Placental epithelial cell (primary cell): Measurements from ENCODE around the gene MVD. TPM values are rescaled to one million over a fixed set of nuclear protein-coding genes. Genes with fewer than 3 reads are reported as not detected.

Experiments used
- total RNA-seq: library from RNA; depleted of rRNA; stranded (reverse); fragments of >200 nt; gene quantifications from 2 replicates; pipeline ENCODE4 v1.2.3, GENCODE V29; 2012

The MVD gene
- total RNA-seq, result 21.6 and 69.7 TPM in 2 replicates

GRCh38 chr16:88662843-88663606 lies at the start of gene MVD:
Gene MVD (minus strand): TSS chr16:88663091. CDS start chr16:88663080, 11 bp downstream.

GRCh38 chr16:88706229-88706964 lies 43.5 kb upstream of the MVD start, which contains the start of the genes CTU2 and RNF166:
Gene CTU2 (plus strand): TSS chr16:88706503. CDS start chr16:88706531, 28 bp downstream.
Gene RNF166 (minus strand): TSS chr16:88706408. CDS start chr16:88706325, 83 bp downstream.

GRCh38 chr16:88686439-88687253 lies 23.8 kb upstream of the MVD start, which contains the start of gene SNAI3:
Gene SNAI3 (minus strand): TSS chr16:88686507. CDS start chr16:88686406, 101 bp downstream.

GRCh38 chr16:88650749-88651275 lies 12.1 kb downstream of the MVD start, which contains the start of gene CYBA:
Gene CYBA (minus strand): TSS chr16:88651053. CDS start chr16:88651013, 40 bp downstream.

GRCh38 chr16:88638323-88639230 lies 24.3 kb downstream of the MVD start, which contains the start of gene IL17C:
Gene IL17C (plus strand): TSS chr16:88638572. CDS start chr16:88638642, 70 bp downstream.

Other genes starting within 250 kb of the MVD start
- gene ZFPM1, start 209.8 kb downstream of the MVD start, total RNA-seq, result 5.5 and 8.4 TPM in 2 replicates
- 7.5 and 16.5 TPM in 2 replicates for gene ZC3H18, start 92.7 kb downstream of the MVD start, total RNA-seq
- gene IL17C, start 24.5 kb downstream of the MVD start, total RNA-seq, result 0.39 TPM in 1 of 2 replicates, not detected in the other
- gene CYBA, start 12.0 kb downstream of the MVD start, total RNA-seq, result 132 and 272 TPM in 2 replicates
- not detected in 2 replicates for gene SNAI3, start 23.4 kb upstream of the MVD start, total RNA-seq
- 5.1 and 11.1 TPM in 2 replicates for gene RNF166, start 43.3 kb upstream of the MVD start, total RNA-seq
- gene CTU2, start 43.4 kb upstream of the MVD start, total RNA-seq, result 10.2 and 13.0 TPM in 2 replicates
- 229 and 537 TPM in 2 replicates for gene PIEZO1, start 122.1 kb upstream of the MVD start, total RNA-seq
- 11.6 and 11.8 TPM in 2 replicates for gene CDT1, start 140.7 kb upstream of the MVD start, total RNA-seq
- gene APRT, start 148.8 kb upstream of the MVD start, total RNA-seq, result 36.1 and 60.5 TPM in 2 replicates
- gene GALNS, start 193.9 kb upstream of the MVD start, total RNA-seq, result 28.5 and 55.0 TPM in 2 replicates
- gene TRAPPC2L, start 194.0 kb upstream of the MVD start, total RNA-seq, result 26.7 and 27.5 TPM in 2 replicates
- not detected in 2 replicates for gene PABPN1L, start 203.6 kb upstream of the MVD start, total RNA-seq